GM23338 (cell line): ENCODE measurements around the gene HEY2. TPM values are rescaled to one million over a fixed set of nuclear protein-coding genes. Genes with fewer than 3 reads are reported as not detected.

ENCODE experiments used
- ATAC-seq: fragments of 200-7000 bp; cut with Tn5 transposase; 3 replicates; pipeline ENCODE4 v1.9.1; 2020
- DNase-seq: peaks from one replicate; pipeline ENCODE4 v3.0.0-alpha.2; 2015; ENCODE audit warnings: low spot score
- H2AFZ ChIP-seq: fragments of 200-600 bp; sonication (generic); 2 replicates; pipeline ENCODE4 v1.8.0; 2016; ENCODE audit warnings: antibody characterized with exemption, mild to moderate bottlenecking, moderate library complexity
- H3F3A ChIP-seq: fragments of 200-600 bp; sonication (generic); replicated peaks from 2 replicates; pipeline ENCODE4 v1.8.0; 2017; ENCODE audit warnings: antibody characterized with exemption, mixed run types, low read depth
- H3K27ac ChIP-seq: fragments of 200-600 bp; sonication (generic); 2 replicates; pipeline ENCODE4 v1.6.1; 2016; ENCODE audit warnings: low read depth
- H3K27me3 ChIP-seq: fragments of 200-600 bp; sonication (generic); 2 replicates; pipeline ENCODE4 v1.8.0; 2016; ENCODE audit warnings: mild to moderate bottlenecking, mixed run types, moderate library complexity; ENCODE audit not compliant: insufficient read depth
- H3K36me3 ChIP-seq: fragments of 200-600 bp; sonication (generic); 2 replicates; pipeline ENCODE4 v1.8.0; 2016; ENCODE audit warnings: mild to moderate bottlenecking; ENCODE audit not compliant: insufficient read depth
- H3K4me1 ChIP-seq: fragments of 200-600 bp; sonication (generic); 2 replicates; pipeline ENCODE4 v1.8.0; 2016; ENCODE audit warnings: mild to moderate bottlenecking, moderate library complexity; ENCODE audit not compliant: insufficient read depth
- H3K4me2 ChIP-seq: fragments of 200-600 bp; sonication (generic); 2 replicates; pipeline ENCODE4 v1.7.1; 2017; ENCODE audit warnings: mixed run types
- H3K4me3 ChIP-seq: fragments of 200-600 bp; sonication (generic); 2 replicates; pipeline ENCODE4 v1.6.1; 2016; ENCODE audit warnings: mixed run types
- H3K79me2 ChIP-seq: fragments of 200-600 bp; sonication (generic); replicated peaks from 2 replicates; pipeline ENCODE4 v1.8.0; 2017; ENCODE audit warnings: mild to moderate bottlenecking; ENCODE audit not compliant: insufficient read depth
- H3K9me2 ChIP-seq: fragments of 200-600 bp; sonication (generic); 2 replicates; pipeline ENCODE4 v1.8.0; 2017; ENCODE audit not compliant: insufficient read depth
- H4K20me1 ChIP-seq: fragments of 200-600 bp; sonication (generic); replicated peaks from 2 replicates; pipeline ENCODE4 v1.8.0; 2017; ENCODE audit warnings: mild to moderate bottlenecking; ENCODE audit not compliant: insufficient read depth
- H3K27ac Mint-ChIP-seq: 2 replicates; pipeline ENCODE4 v1.8.0; 2020; ENCODE audit warnings: inconsistent platforms, mild to moderate bottlenecking, moderate library complexity, mixed read lengths
- H3K27me3 Mint-ChIP-seq: 3 replicates; pipeline ENCODE4 v1.8.0; 2022; ENCODE audit warnings: low read depth, mild to moderate bottlenecking, moderate library complexity, mixed read lengths, inconsistent platforms; ENCODE audit not compliant: insufficient read depth, poor library complexity
- H3K36me3 Mint-ChIP-seq: 3 replicates; pipeline ENCODE4 v1.8.0; 2021; ENCODE audit warnings: low read depth, mild to moderate bottlenecking, inconsistent platforms, moderate library complexity, mixed read lengths
- H3K4me1 Mint-ChIP-seq: 3 replicates; pipeline ENCODE4 v1.8.0; 2020; ENCODE audit warnings: mild to moderate bottlenecking, inconsistent platforms, mixed read lengths
- H3K4me3 Mint-ChIP-seq: 3 replicates; pipeline ENCODE4 v1.8.0; 2021; ENCODE audit warnings: moderate library complexity, mild to moderate bottlenecking, inconsistent platforms, mixed read lengths
- H3K9me3 Mint-ChIP-seq: 3 replicates; pipeline ENCODE4 v1.8.0; 2020; ENCODE audit warnings: moderate library complexity, mild to moderate bottlenecking, inconsistent platforms, mixed read lengths
- EZH2phosphoT487 ChIP-seq: fragments of 200-600 bp; sonication (generic); IDR thresholded peaks from one replicate; pipeline ENCODE4 v1.8.1; 2018; ENCODE audit warnings: antibody characterized with exemption; ENCODE audit not compliant: unreplicated experiment
- JUNB ChIP-seq: IDR thresholded peaks from one replicate; pipeline ENCODE4 v1.6.1; 2016; ENCODE audit warnings: antibody characterized with exemption; ENCODE audit not compliant: unreplicated experiment
- NANOG ChIP-seq: IDR thresholded peaks from 2 replicates; pipeline ENCODE4 v1.6.1; 2016; ENCODE audit warnings: antibody characterized with exemption, borderline replicate concordance
- POLR2AphosphoS5 ChIP-seq: IDR thresholded peaks from 2 replicates; pipeline ENCODE4 v1.6.1; 2016; ENCODE audit warnings: antibody characterized with exemption, low read depth
- ZNF114 ChIP-seq: fragments of 250-450 bp; sonication (Bioruptor Pico); IDR thresholded peaks from 2 replicates; pipeline ENCODE4 v1.5.0; 2020; ENCODE audit warnings: mild to moderate bottlenecking, moderate library complexity
- polyA plus RNA-seq: library from polyadenylated mRNA; unstranded; fragments of >200 nt; fragmentation: Nextera tagmentation; extraction: Ambion mirVana; gene quantifications from 2 replicates; pipeline ENCODE4 v1.2.1, GENCODE V29; 2016
- total RNA-seq: library from RNA; depleted of rRNA; stranded (reverse); fragments of >200 nt; shearing (Covaris generic); gene quantifications from 2 replicates; pipeline ENCODE4 v1.2.3, GENCODE V29; 2014
- TF ChIP-seq, protein P1 (sequence below): IDR thresholded peaks from one replicate; pipeline ENCODE4 v1.6.1; 2018; ENCODE audit warnings: antibody characterized with exemption; ENCODE audit not compliant: unreplicated experiment
- TF ChIP-seq, protein P2 (sequence below): IDR thresholded peaks from 2 replicates; pipeline ENCODE4 v1.6.1; 2016; ENCODE audit warnings: antibody characterized with exemption
- TF ChIP-seq, protein P3 (sequence below): fragments of 250-450 bp; sonication (Bioruptor Pico); IDR thresholded peaks from 2 replicates; pipeline ENCODE4 v1.5.0; 2020; ENCODE audit warnings: mild to moderate bottlenecking, moderate library complexity
- TF ChIP-seq, protein P4 (sequence below), 2 experiments: fragments of 200-600 bp in 1 of 2; sonication (generic) in 1 of 2; conservative IDR thresholded peaks; 2 replicates each; pipeline versions ENCODE4 v1.5.1 to v1.6.1; 2016 to 2017; ENCODE audit warnings: antibody characterized with exemption in 2 of 2, low read depth in 2 of 2, mild to moderate bottlenecking in 2 of 2, moderate library complexity in 1 of 2

The HEY2 gene
- total and polyA plus RNA-seq, 2 experiments from 2014 or later = 4.3 to 8.5 TPM

DNA sequence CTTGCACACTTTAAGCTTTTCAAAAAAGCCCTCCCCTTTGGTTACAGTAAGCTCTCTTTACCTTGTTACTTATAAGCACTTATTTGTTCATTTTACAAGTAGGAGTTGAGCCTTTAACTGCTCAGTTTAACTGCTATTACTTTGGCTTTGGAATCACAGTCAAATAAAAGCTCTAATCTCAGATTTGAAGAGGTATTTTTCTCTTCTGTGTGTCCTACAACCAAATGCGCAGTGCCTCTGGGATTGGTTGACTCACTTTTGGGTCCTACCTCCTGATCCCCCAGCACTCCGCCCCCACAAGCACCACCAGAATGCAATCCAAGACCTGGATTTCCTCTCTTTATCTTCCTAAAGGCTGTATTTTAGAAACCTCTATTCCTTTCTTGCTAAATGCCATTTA is 43.8 kb downstream of the HEY2 start:
- ATAC-seq (no peak), DNase-seq (peak; percentile 56)
- TF ChIP-seq, protein P1, sequence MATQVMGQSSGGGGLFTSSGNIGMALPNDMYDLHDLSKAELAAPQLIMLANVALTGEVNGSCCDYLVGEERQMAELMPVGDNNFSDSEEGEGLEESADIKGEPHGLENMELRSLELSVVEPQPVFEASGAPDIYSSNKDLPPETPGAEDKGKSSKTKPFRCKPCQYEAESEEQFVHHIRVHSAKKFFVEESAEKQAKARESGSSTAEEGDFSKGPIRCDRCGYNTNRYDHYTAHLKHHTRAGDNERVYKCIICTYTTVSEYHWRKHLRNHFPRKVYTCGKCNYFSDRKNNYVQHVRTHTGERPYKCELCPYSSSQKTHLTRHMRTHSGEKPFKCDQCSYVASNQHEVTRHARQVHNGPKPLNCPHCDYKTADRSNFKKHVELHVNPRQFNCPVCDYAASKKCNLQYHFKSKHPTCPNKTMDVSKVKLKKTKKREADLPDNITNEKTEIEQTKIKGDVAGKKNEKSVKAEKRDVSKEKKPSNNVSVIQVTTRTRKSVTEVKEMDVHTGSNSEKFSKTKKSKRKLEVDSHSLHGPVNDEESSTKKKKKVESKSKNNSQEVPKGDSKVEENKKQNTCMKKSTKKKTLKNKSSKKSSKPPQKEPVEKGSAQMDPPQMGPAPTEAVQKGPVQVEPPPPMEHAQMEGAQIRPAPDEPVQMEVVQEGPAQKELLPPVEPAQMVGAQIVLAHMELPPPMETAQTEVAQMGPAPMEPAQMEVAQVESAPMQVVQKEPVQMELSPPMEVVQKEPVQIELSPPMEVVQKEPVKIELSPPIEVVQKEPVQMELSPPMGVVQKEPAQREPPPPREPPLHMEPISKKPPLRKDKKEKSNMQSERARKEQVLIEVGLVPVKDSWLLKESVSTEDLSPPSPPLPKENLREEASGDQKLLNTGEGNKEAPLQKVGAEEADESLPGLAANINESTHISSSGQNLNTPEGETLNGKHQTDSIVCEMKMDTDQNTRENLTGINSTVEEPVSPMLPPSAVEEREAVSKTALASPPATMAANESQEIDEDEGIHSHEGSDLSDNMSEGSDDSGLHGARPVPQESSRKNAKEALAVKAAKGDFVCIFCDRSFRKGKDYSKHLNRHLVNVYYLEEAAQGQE = no peak
- TF ChIP-seq POLR2AphosphoS5 (no peak), JUNB (no peak), NANOG (no peak), ZNF114 (CRISPR knock-in tag) (no peak), EZH2phosphoT487 (no peak)
- TF ChIP-seq, protein P2, sequence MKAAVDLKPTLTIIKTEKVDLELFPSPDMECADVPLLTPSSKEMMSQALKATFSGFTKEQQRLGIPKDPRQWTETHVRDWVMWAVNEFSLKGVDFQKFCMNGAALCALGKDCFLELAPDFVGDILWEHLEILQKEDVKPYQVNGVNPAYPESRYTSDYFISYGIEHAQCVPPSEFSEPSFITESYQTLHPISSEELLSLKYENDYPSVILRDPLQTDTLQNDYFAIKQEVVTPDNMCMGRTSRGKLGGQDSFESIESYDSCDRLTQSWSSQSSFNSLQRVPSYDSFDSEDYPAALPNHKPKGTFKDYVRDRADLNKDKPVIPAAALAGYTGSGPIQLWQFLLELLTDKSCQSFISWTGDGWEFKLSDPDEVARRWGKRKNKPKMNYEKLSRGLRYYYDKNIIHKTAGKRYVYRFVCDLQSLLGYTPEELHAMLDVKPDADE = no peak
- TF ChIP-seq, protein P3, sequence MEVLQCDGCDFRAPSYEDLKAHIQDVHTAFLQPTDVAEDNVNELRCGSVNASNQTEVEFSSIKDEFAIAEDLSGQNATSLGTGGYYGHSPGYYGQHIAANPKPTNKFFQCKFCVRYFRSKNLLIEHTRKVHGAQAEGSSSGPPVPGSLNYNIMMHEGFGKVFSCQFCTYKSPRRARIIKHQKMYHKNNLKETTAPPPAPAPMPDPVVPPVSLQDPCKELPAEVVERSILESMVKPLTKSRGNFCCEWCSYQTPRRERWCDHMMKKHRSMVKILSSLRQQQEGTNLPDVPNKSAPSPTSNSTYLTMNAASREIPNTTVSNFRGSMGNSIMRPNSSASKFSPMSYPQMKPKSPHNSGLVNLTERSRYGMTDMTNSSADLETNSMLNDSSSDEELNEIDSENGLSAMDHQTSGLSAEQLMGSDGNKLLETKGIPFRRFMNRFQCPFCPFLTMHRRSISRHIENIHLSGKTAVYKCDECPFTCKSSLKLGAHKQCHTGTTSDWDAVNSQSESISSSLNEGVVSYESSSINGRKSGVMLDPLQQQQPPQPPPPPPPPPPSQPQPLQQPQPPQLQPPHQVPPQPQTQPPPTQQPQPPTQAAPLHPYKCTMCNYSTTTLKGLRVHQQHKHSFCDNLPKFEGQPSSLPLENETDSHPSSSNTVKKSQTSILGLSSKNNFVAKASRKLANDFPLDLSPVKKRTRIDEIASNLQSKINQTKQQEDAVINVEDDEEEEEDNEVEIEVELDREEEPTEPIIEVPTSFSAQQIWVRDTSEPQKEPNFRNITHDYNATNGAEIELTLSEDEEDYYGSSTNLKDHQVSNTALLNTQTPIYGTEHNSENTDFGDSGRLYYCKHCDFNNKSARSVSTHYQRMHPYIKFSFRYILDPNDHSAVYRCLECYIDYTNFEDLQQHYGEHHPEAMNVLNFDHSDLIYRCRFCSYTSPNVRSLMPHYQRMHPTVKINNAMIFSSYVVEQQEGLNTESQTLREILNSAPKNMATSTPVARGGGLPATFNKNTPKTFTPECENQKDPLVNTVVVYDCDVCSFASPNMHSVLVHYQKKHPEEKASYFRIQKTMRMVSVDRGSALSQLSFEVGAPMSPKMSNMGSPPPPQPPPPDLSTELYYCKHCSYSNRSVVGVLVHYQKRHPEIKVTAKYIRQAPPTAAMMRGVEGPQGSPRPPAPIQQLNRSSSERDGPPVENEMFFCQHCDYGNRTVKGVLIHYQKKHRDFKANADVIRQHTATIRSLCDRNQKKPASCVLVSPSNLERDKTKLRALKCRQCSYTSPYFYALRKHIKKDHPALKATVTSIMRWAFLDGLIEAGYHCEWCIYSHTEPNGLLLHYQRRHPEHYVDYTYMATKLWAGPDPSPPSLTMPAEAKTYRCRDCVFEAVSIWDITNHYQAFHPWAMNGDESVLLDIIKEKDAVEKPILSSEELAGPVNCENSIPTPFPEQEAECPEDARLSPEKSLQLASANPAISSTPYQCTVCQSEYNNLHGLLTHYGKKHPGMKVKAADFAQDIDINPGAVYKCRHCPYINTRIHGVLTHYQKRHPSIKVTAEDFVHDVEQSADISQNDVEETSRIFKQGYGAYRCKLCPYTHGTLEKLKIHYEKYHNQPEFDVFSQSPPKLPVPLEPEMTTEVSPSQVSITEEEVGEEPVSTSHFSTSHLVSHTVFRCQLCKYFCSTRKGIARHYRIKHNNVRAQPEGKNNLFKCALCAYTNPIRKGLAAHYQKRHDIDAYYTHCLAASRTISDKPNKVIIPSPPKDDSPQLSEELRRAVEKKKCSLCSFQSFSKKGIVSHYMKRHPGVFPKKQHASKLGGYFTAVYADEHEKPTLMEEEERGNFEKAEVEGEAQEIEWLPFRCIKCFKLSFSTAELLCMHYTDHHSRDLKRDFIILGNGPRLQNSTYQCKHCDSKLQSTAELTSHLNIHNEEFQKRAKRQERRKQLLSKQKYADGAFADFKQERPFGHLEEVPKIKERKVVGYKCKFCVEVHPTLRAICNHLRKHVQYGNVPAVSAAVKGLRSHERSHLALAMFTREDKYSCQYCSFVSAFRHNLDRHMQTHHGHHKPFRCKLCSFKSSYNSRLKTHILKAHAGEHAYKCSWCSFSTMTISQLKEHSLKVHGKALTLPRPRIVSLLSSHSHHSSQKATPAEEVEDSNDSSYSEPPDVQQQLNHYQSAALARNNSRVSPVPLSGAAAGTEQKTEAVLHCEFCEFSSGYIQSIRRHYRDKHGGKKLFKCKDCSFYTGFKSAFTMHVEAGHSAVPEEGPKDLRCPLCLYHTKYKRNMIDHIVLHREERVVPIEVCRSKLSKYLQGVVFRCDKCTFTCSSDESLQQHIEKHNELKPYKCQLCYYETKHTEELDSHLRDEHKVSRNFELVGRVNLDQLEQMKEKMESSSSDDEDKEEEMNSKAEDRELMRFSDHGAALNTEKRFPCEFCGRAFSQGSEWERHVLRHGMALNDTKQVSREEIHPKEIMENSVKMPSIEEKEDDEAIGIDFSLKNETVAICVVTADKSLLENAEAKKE (CRISPR knock-in tag) = no peak
- TF ChIP-seq, protein P4, sequence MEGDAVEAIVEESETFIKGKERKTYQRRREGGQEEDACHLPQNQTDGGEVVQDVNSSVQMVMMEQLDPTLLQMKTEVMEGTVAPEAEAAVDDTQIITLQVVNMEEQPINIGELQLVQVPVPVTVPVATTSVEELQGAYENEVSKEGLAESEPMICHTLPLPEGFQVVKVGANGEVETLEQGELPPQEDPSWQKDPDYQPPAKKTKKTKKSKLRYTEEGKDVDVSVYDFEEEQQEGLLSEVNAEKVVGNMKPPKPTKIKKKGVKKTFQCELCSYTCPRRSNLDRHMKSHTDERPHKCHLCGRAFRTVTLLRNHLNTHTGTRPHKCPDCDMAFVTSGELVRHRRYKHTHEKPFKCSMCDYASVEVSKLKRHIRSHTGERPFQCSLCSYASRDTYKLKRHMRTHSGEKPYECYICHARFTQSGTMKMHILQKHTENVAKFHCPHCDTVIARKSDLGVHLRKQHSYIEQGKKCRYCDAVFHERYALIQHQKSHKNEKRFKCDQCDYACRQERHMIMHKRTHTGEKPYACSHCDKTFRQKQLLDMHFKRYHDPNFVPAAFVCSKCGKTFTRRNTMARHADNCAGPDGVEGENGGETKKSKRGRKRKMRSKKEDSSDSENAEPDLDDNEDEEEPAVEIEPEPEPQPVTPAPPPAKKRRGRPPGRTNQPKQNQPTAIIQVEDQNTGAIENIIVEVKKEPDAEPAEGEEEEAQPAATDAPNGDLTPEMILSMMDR (conservative IDR thresholded peaks at IDR 0.05; ENCODE audit: low read depth in 2 of 2) = no peak
- H3K9me3 Mint-ChIP-seq = no peaks in the 10 kb centered on the region
- Histone ChIP-seq H3K79me2 (peaks cover 13% of the 10 kb centered on the region), H3F3A (peaks cover 7% of the 10 kb centered on the region; the same call in 1 of the 2 replicates), H3K27ac (no peak overlapping the region), H3K9me2 (no peaks in the 10 kb centered on the region), H3K4me1 (peaks cover 19% of the 10 kb centered on the region), H4K20me1 (no peaks in the 10 kb centered on the region), H3K4me3 (no peak overlapping the region), H2AFZ (no peak overlapping the region), H3K27me3 (no peaks in the 10 kb centered on the region), H3K36me3 (no peaks in the 10 kb centered on the region), H3K4me2 (no peak overlapping the region)
- peaks cover 4% of the 10 kb centered on the region for H3K27me3 Mint-ChIP-seq
- no peak overlapping the region for H3K27ac Mint-ChIP-seq
- H3K4me3 Mint-ChIP-seq = peak overlapping the region; percentile 49; the same call in 2 of the 3 replicates
- H3K36me3 Mint-ChIP-seq = no peaks in the 10 kb centered on the region
- H3K4me1 Mint-ChIP-seq = peaks cover 19% of the 10 kb centered on the region
